ENCODE results near the gene S100A13.

DNA sequence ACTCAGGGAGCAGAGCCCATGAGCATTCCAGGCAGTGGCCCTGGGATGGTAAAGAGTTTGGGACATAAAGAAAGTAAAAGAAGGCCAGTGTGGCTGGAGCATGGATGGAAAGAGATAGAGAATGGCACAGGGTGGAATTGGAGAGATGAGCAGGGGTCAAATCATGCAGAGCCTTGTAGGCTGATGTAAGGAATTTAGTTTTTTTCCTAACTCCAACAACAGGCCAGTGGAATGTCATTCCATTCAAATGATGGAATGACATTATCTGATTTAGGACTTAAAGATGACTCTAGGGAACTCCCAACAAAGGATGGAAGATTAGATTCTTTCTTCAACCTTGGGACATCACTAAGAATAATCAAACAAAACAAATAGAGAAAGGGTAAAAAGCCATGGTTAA is 48.8 kb downstream of the S100A13 start:
- TF ChIP-seq POLR2AphosphoS5 (IDR thresholded peaks at IDR 0.05) (no peak), POLR2A (IDR thresholded peaks at IDR 0.05) (no peak)
